Measurements from ENCODE around the gene GAN. TPM values are rescaled to one million over a fixed set of nuclear protein-coding genes. Genes with fewer than 3 reads are reported as not detected.

The GAN gene
- total RNA-seq, 1 donor = 9.1 TPM

DNA sequence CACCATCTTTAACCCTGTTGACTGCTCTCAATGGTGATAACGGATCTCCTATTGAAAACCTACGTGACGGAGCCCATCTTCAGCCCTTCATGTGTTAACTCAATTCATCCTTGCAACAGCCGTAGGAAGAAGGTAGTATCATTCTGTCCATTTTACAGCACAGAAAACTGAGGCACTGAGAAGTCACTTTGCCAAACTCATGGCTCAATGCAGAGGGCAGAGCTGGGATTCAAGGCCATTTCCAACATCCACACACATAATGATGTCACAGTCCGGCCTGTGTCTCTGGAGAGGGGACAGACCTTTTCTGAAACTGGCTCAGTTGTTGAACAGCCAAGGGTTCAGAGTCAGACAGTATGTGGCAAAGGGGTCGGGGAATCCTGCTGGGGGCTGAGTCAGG lies 77.2 kb downstream of the GAN start:
- no peak overlapping the region for H3K4me3 ChIP-seq (ENCODE audit: low read depth, low read length)
- no peak for DNase-seq (ENCODE audit: low read depth)
- no peak for TF ChIP-seq CTCF (IDR thresholded peaks at IDR 0.05; ENCODE audit: insufficient read depth, low read depth, low read length)

DNA sequence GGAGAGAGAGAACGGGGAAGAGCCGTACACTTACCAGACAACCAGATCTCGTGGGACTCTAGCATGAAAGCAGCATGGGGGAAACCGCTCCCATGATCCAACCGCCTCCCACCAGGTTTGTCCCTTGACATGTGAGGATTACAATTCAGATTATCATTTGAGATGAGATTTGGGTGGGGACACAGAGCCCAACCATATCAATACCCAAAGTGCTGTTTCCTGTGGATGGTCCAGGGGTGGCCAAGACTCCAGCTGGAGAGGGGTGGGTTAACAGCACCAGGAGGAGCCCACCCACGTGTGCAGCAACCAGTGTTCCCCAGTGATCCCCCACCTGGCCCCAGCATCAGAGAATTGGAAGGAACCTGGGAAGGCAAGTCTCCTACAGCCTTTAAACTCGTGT lies 79.7 kb downstream of the GAN start:
- no peak for DNase-seq (ENCODE audit: low read depth)
- no peak for TF ChIP-seq CTCF (IDR thresholded peaks at IDR 0.05; ENCODE audit: insufficient read depth, low read depth, low read length)
- H3K4me3 ChIP-seq (ENCODE audit: low read depth, low read length) = no peak overlapping the region

- no peak overlapping the region for H3K4me3 ChIP-seq (ENCODE audit: low read depth, low read length)
- TF ChIP-seq CTCF (IDR thresholded peaks at IDR 0.05; ENCODE audit: insufficient read depth, low read depth, low read length) = no peak
- peak; percentile 14 for DNase-seq (ENCODE audit: low read depth)
Observed at GRCh38 chr16:81394966-81395655, 80.3 kb downstream of the GAN start.

- TF ChIP-seq CTCF (IDR thresholded peaks at IDR 0.05; ENCODE audit: insufficient read depth, low read depth, low read length) = no peak
- H3K4me3 ChIP-seq (ENCODE audit: low read depth, low read length) = no peak overlapping the region
- no peak for DNase-seq (ENCODE audit: low read depth)
Observed at GRCh38 chr16:81397058-81397878, 82.5 kb downstream of the GAN start.

GRCh38 chr16:81397879-81398520 lies 83.2 kb downstream of the GAN start:
- DNase-seq (ENCODE audit: low read depth) = no peak
- no peak for TF ChIP-seq CTCF (IDR thresholded peaks at IDR 0.05; ENCODE audit: insufficient read depth, low read depth, low read length)

GRCh38 chr16:81399909-81400308 lies 85.1 kb downstream of the GAN start:
- H3K4me3 ChIP-seq (ENCODE audit: low read depth, low read length) = no peak overlapping the region
- no peak for DNase-seq (ENCODE audit: low read depth)
- no peak for TF ChIP-seq CTCF (IDR thresholded peaks at IDR 0.05; ENCODE audit: insufficient read depth, low read depth, low read length)

More at GRCh38 chr16:81397879-81398520, 83.2 kb downstream of the GAN start:
- no peak overlapping the region for H3K4me3 ChIP-seq (ENCODE audit: low read depth, low read length)
